Muscle of leg (tissue), 11 donors: ENCODE results near the gene HSFX2. TPM values are rescaled to one million over a fixed set of nuclear protein-coding genes. Genes with fewer than 3 reads are reported as not detected.
"Not testable (repeated sequence)": the region's sequence is repeated elsewhere in the genome, so short reads cannot be mapped to it uniquely, and the experiment has no call there.

ENCODE experiments used
- DNase-seq: peaks from one replicate; pipeline ENCODE4 v3.0.0; 2013
- H3K27ac ChIP-seq: one replicate; pipeline ENCODE4 v1.5.1; 2013; ENCODE audit warnings: mild to moderate bottlenecking, low read length, control low read depth
- H3K27me3 ChIP-seq: one replicate; pipeline ENCODE4 v1.6.1; 2013; ENCODE audit warnings: low read length; ENCODE audit not compliant: control insufficient read depth, insufficient read depth
- H3K36me3 ChIP-seq: one replicate; pipeline ENCODE4 v1.6.1; 2013; ENCODE audit warnings: low read length; ENCODE audit not compliant: control insufficient read depth, insufficient read depth
- H3K4me1 ChIP-seq: one replicate; pipeline ENCODE4 v1.6.1; 2013; ENCODE audit warnings: low read length; ENCODE audit not compliant: control insufficient read depth, insufficient read depth
- H3K4me3 ChIP-seq: one replicate; pipeline ENCODE4 v1.5.1; 2013; ENCODE audit warnings: low read length, control low read depth
- H3K9me3 ChIP-seq: replicated peaks from 2 replicates; pipeline ENCODE4 v1.6.1; 2013; ENCODE audit warnings: low read depth, low read length; ENCODE audit not compliant: control insufficient read depth
- WGBS: methylation state at CpG from one replicate; pipeline ENCODE4 v1.1.5; 2013; ENCODE audit warnings: missing lambda C conversion rate; ENCODE audit not compliant: insufficient coverage; 5-methylcytosine and 5-hydroxymethylcytosine counted together
- polyA plus RNA-seq, 8 donors: library from polyadenylated mRNA; unstranded; fragments of 120-200 nt; gene quantifications; one replicate each; pipeline versions ENCODE4 v1.2.1 to v1.2.3, GENCODE V29; 2013; ENCODE audit warnings: inconsistent platforms in 1 of 8, low replicate concordance in 1 of 8; ENCODE audit not compliant: insufficient read length in 8 of 8, insufficient read depth in 1 of 8
- total RNA-seq: library from RNA; stranded (reverse); fragments of 120-200 nt; gene quantifications from one replicate; pipeline ENCODE4 v1.2.4, GENCODE V29; 2013

HSFX2 gene
- total and polyA plus RNA-seq, 9 donors: 0.37 to 1.2 (median 0.75) TPM

GRCh38 chrX:149629730-149630387 lies 34.7 kb upstream of the HSFX2 start:
- no peak for DNase-seq
- no peak overlapping the region for H3K4me3 ChIP-seq
- no peak overlapping the region for H3K27ac ChIP-seq
- peaks cover 22% of the 10 kb centered on the region for H3K27me3 ChIP-seq
- 66% methylated on average over 5 of the region's 5 CpGs for WGBS
- H3K4me1 ChIP-seq: peaks cover 9% of the 10 kb centered on the region
- H3K36me3 ChIP-seq: no peaks in the 10 kb centered on the region
- no peaks in the 10 kb centered on the region for H3K9me3 ChIP-seq

- no peak overlapping the region for H3K4me3 ChIP-seq
- DNase-seq: no peak
- no CpG with 5 or more reads among the region's 2 CpGs for WGBS
Observed at GRCh38 chrX:149628768-149629167, 33.7 kb upstream of the HSFX2 start.

GRCh38 chrX:149628280-149628679 lies 33.2 kb upstream of the HSFX2 start:
- WGBS: 63% methylated on average over 1 of the region's 3 CpGs
- Histone ChIP-seq H3K36me3 (no peaks in the 10 kb centered on the region), H3K4me1 (peaks cover 9% of the 10 kb centered on the region), H3K27me3 (peaks cover 14% of the 10 kb centered on the region), H3K4me3 (no peak overlapping the region), H3K9me3 (no peaks in the 10 kb centered on the region), H3K27ac (no peak overlapping the region)
- no peak for DNase-seq

More at GRCh38 chrX:149628768-149629167, 33.7 kb upstream of the HSFX2 start:
- Histone ChIP-seq H3K27me3 (peaks cover 18% of the 10 kb centered on the region), H3K4me1 (peaks cover 9% of the 10 kb centered on the region), H3K27ac (no peak overlapping the region), H3K36me3 (no peaks in the 10 kb centered on the region), H3K9me3 (no peaks in the 10 kb centered on the region)

GRCh38 chrX:149626829-149627228 lies 31.7 kb upstream of the HSFX2 start:
- not testable (repeated sequence) for H3K27ac ChIP-seq, H3K4me3 ChIP-seq
- 17% methylated on average over 1 of the region's 8 CpGs for WGBS

GRCh38 chrX:149619662-149620061 lies 24.5 kb upstream of the HSFX2 start:
- not testable (repeated sequence) for DNase-seq, H3K4me3 ChIP-seq, H3K36me3 ChIP-seq, H3K27ac ChIP-seq, H3K9me3 ChIP-seq, H3K4me1 ChIP-seq, H3K27me3 ChIP-seq
- no CpG with 5 or more reads among the region's 1 CpG for WGBS

More at GRCh38 chrX:149626829-149627228, 31.7 kb upstream of the HSFX2 start:
- H3K27me3 ChIP-seq, DNase-seq, H3K4me1 ChIP-seq, H3K36me3 ChIP-seq, H3K9me3 ChIP-seq: not testable (repeated sequence)

GRCh38 chrX:149618871-149619270 lies 23.8 kb upstream of the HSFX2 start:
- Histone ChIP-seq H3K4me1 (no peaks in the 10 kb centered on the region), H3K36me3 (no peaks in the 10 kb centered on the region), H3K27me3 (no peaks in the 10 kb centered on the region), H3K27ac (no peak overlapping the region), H3K4me3 (no peak overlapping the region), H3K9me3 (no peaks in the 10 kb centered on the region)
- no peak for DNase-seq
- WGBS: no CpG with 5 or more reads among the region's 3 CpGs

- Histone ChIP-seq H3K27me3 (peaks cover 3% of the 10 kb centered on the region), H3K4me1 (no peaks in the 10 kb centered on the region), H3K36me3 (peaks cover 11% of the 10 kb centered on the region), H3K4me3 (no peak overlapping the region), H3K27ac (no peak overlapping the region), H3K9me3 (no peaks in the 10 kb centered on the region)
- WGBS: no CpG with 5 or more reads among the region's 1 CpG
- peak; percentile 9 for DNase-seq
Observed at GRCh38 chrX:149611623-149612175, 16.6 kb upstream of the HSFX2 start.

- DNase-seq: no peak
- Histone ChIP-seq H3K4me3 (no peak overlapping the region), H3K36me3 (peaks cover 15% of the 10 kb centered on the region), H3K27me3 (peaks cover 3% of the 10 kb centered on the region), H3K9me3 (no peaks in the 10 kb centered on the region), H3K27ac (no peak overlapping the region), H3K4me1 (no peaks in the 10 kb centered on the region)
- WGBS: 33% methylated on average over 1 of the region's 5 CpGs
Observed at GRCh38 chrX:149610511-149610910, 15.4 kb upstream of the HSFX2 start.

- Histone ChIP-seq H3K27ac (no peak overlapping the region), H3K9me3 (no peaks in the 10 kb centered on the region), H3K4me3 (no peak overlapping the region), H3K4me1 (no peaks in the 10 kb centered on the region), H3K36me3 (peaks cover 21% of the 10 kb centered on the region), H3K27me3 (peaks cover 6% of the 10 kb centered on the region)
- DNase-seq: no peak
Observed at GRCh38 chrX:149607699-149608098, 12.6 kb upstream of the HSFX2 start.

GRCh38 chrX:149605248-149605885 lies 10.3 kb upstream of the HSFX2 start:
- peaks cover 21% of the 10 kb centered on the region for H3K36me3 ChIP-seq
- H3K27me3 ChIP-seq, H3K9me3 ChIP-seq, H3K4me3 ChIP-seq, DNase-seq, H3K27ac ChIP-seq, H3K4me1 ChIP-seq: not testable (repeated sequence)
- 79% methylated on average over 6 of the region's 7 CpGs for WGBS
